Mucosa of descending colon (tissue), 3 donors: ENCODE measurements around the gene SPSB1. TPM values are rescaled to one million over a fixed set of nuclear protein-coding genes. Genes with fewer than 3 reads are reported as not detected.

Experiments
- ATAC-seq: fragments of 200-7000 bp; cut with Tn5 transposase; one replicate; pipeline ENCODE4 v1.9.1; 2020; ENCODE audit warnings: mild to moderate bottlenecking, moderate library complexity
- DNase-seq, 3 donors: peaks; one replicate each; pipeline ENCODE4 v3.0.0-alpha.2; 2020
- H3K36me3 ChIP-seq: fragments of 200-600 bp; one replicate; pipeline ENCODE4 v1.8.0; 2021; ENCODE audit warnings: low read depth, mild to moderate bottlenecking
- H3K4me1 ChIP-seq: fragments of 200-600 bp; one replicate; pipeline ENCODE4 v1.8.0; 2021; ENCODE audit warnings: low read depth, mild to moderate bottlenecking
- H3K4me3 ChIP-seq: fragments of 200-600 bp; one replicate; pipeline ENCODE4 v1.8.0; 2021; ENCODE audit warnings: mild to moderate bottlenecking
- H3K9me3 ChIP-seq: fragments of 200-600 bp; one replicate; pipeline ENCODE4 v1.8.0; 2021; ENCODE audit warnings: mild to moderate bottlenecking
- CTCF ChIP-seq: fragments of 200-600 bp; IDR thresholded peaks from one replicate; pipeline ENCODE4 v1.8.0; 2022; ENCODE audit warnings: antibody characterized with exemption, mild to moderate bottlenecking
- intact Hi-C, 2 donors: fragments of 100-400 bp; cut with DNase I in 1 of 2; cut with micrococcal nuclease in 1 of 2; formaldehyde crosslinking; loops; one replicate each; pipeline versions ENCODE4 v1.11.0 to v1.11.1; 2022; cut with DNase I, micrococcal nuclease
- total RNA-seq, 3 donors: library from RNA; stranded (reverse); fragmentation: NEBNext Ultra II Directional in 2 of 3; extraction: Animal tissue kit (Norgen Biotek cat#: 25700) in 2 of 3; gene quantifications; one replicate each; pipeline versions ENCODE4 v1.2.1 to v1.2.4, GENCODE V29; 2021 to 2023
- donor health status: DM: no; HTN: no; CAD: no; lungs with moderate emphysema.
- donor health status: DM: no; HTN: no; CAD: no.
- donor health status: DM: no; HTN: yes; CAD: no.

Gene SPSB1
- total RNA-seq, 3 donors from 2014 or later = 22.1 to 35.5 (median 26.1) TPM

- Histone ChIP-seq H3K4me3 (no peak overlapping the region), H3K9me3 (no peaks in the 10 kb centered on the region), H3K4me1 (peaks cover 9% of the 10 kb centered on the region), H3K36me3 (no peaks in the 10 kb centered on the region)
- no peak for TF ChIP-seq CTCF
- no peak for ATAC-seq
- intact Hi-C loops = loop anchor here in 1 of 2 donors (10.0 kb wide), 1 partner anchor 72 kb away; the partner anchor contains the start of gene SPSB1
- DNase-seq = no peak
Observed at GRCh38 chr1:9366943-9367780, 74.5 kb downstream of the SPSB1 start.

- TF ChIP-seq CTCF = no peak
- intact Hi-C loops = loop anchor here in 1 of 2 donors (10.0 kb wide), 1 partner anchor 73 kb away; the partner anchor contains the start of gene SPSB1
- peaks cover 9% of the 10 kb centered on the region for H3K4me1 ChIP-seq
Observed at GRCh38 chr1:9367806-9368205, 75.1 kb downstream of the SPSB1 start.

GRCh38 chr1:9368356-9368755 is 75.7 kb downstream of the SPSB1 start:
- Histone ChIP-seq H3K4me1 (peaks cover 9% of the 10 kb centered on the region), H3K4me3 (no peak overlapping the region), H3K36me3 (no peaks in the 10 kb centered on the region), H3K9me3 (no peaks in the 10 kb centered on the region)
- intact Hi-C loops = loop anchor here in 1 of 2 donors (10.0 kb wide), 1 partner anchor 74 kb away; the partner anchor contains the start of gene SPSB1
- no peak for DNase-seq
- no peak for ATAC-seq
- no peak for TF ChIP-seq CTCF

More at GRCh38 chr1:9367806-9368205, 75.1 kb downstream of the SPSB1 start:
- Histone ChIP-seq H3K9me3 (no peaks in the 10 kb centered on the region), H3K4me3 (no peak overlapping the region), H3K36me3 (no peaks in the 10 kb centered on the region)
- no peak for ATAC-seq
- no peak for DNase-seq

- intact Hi-C loops = loop anchor here in 1 of 2 donors (10.0 kb wide), 1 partner anchor 75 kb away; the partner anchor contains the start of gene SPSB1
- H3K9me3 ChIP-seq = no peaks in the 10 kb centered on the region
- H3K36me3 ChIP-seq = no peaks in the 10 kb centered on the region
- no peak overlapping the region for H3K4me3 ChIP-seq
- ATAC-seq = no peak
- peaks cover 19% of the 10 kb centered on the region for H3K4me1 ChIP-seq
- TF ChIP-seq CTCF = no peak
- DNase-seq = no peak
Observed at GRCh38 chr1:9369964-9370788, 77.5 kb downstream of the SPSB1 start.

GRCh38 chr1:9371391-9371935 is 78.8 kb downstream of the SPSB1 start:
- peak; percentile 71 for ATAC-seq
- H3K4me3 ChIP-seq = no peak overlapping the region
- intact Hi-C loops = no loop called here
- no peaks in the 10 kb centered on the region for H3K36me3 ChIP-seq
- DNase-seq = peak in 1 of 3 donors; percentile 47
- no peaks in the 10 kb centered on the region for H3K9me3 ChIP-seq
- peaks cover 19% of the 10 kb centered on the region for H3K4me1 ChIP-seq
- no peak for TF ChIP-seq CTCF
